A549 (cell line): ENCODE results near the gene MARCO.

Source experiments
- CTCF ChIP-seq: fragments of >200 bp; sonication (Bioruptor Twin); formaldehyde crosslinking; IDR thresholded peaks from 3 replicates; pipeline ENCODE4 v1.5.1; 2016
- E2F6 ChIP-seq: IDR thresholded peaks from 2 replicates; pipeline ENCODE4 v1.6.1; 2012; ENCODE audit warnings: low read depth, borderline replicate concordance
- RNF2 ChIP-seq: fragments of 200-600 bp; sonication (generic); IDR thresholded peaks from 2 replicates; pipeline ENCODE4 v1.6.1; 2016; ENCODE audit warnings: low read depth, mild to moderate bottlenecking, antibody characterized with exemption, moderate library complexity, borderline replicate concordance

GRCh38 chr2:118993392-118993752 lies 51.4 kb downstream of the MARCO start:
- TF ChIP-seq E2F6 (no peak), CTCF (no peak), RNF2 (no peak)
